ENCODE measurements around the gene GBF1. TPM values are rescaled to one million over a fixed set of nuclear protein-coding genes. Genes with fewer than 3 reads are reported as not detected.

Gene GBF1
- polyA plus RNA-seq, 1 donor from 2014 or later, result 12.6 TPM

DNA sequence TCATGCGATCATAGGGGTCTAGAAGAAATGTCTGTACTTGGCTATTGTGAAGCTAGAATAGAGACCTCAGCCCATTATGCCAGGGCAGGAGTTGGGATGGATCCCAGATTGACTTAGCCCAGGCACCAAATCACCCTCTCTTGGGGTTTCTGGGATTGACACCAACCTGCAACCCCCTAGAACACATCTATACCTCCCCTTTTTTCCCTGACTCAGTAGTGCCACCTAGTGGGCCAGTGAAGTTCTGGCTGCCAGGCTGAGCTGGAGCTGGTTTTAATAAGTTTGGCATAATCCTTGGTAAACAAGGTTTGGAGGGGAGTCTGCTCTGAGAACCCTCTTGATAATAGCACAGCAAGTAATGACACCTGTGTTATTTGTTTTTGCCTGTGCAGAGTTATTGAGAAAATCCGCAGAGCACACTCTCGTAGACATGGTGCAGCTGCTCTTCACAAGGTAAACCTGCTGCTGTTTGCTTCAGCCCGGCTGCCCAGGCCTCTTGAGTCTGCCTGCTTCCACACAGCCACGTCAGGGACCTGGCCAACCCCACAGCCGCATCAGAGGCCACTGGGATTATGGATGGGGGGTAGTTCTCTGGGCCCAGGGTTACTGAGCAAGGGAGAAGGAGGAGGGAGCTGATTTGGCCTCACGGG is 106.9 kb downstream of the GBF1 start:
- peaks cover 0 to 7% (median 2%) of the 10 kb centered on the region in 3 donors for H3K4me1 Mint-ChIP-seq
- no peak overlapping the region for H3K4me3 Mint-ChIP-seq
- no peaks in the 10 kb centered on the region for H3K27me3 Mint-ChIP-seq
- H3K27ac Mint-ChIP-seq, result no peak overlapping the region
- peaks cover 1% of the 10 kb centered on the region for H3K36me3 Mint-ChIP-seq
- H3K9me3 Mint-ChIP-seq, result no peaks in the 10 kb centered on the region

DNA sequence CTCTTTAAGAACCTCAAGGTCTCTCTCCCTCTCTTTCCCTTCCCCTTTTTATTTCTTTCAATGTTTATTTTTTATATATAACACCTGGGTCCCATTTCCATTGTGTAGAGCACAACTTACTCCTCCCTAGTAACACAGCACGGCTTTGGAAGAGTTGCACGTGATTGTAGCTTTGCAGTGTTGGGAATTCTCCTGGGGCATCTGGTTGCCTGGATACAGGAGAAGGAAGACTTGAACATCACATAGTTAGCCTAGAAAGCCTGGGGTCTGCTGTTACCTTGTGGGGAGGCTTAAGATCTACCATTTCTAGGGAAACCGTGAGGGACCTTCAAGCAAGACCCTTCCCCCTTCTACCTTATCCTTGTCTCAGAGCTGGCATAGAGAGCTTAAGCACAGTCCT is 109.1 kb downstream of the GBF1 start:
- Mint-ChIP-seq H3K27me3 (no peaks in the 10 kb centered on the region), H3K4me3 (no peak overlapping the region), H3K36me3 (peaks cover 1% of the 10 kb centered on the region)

DNA sequence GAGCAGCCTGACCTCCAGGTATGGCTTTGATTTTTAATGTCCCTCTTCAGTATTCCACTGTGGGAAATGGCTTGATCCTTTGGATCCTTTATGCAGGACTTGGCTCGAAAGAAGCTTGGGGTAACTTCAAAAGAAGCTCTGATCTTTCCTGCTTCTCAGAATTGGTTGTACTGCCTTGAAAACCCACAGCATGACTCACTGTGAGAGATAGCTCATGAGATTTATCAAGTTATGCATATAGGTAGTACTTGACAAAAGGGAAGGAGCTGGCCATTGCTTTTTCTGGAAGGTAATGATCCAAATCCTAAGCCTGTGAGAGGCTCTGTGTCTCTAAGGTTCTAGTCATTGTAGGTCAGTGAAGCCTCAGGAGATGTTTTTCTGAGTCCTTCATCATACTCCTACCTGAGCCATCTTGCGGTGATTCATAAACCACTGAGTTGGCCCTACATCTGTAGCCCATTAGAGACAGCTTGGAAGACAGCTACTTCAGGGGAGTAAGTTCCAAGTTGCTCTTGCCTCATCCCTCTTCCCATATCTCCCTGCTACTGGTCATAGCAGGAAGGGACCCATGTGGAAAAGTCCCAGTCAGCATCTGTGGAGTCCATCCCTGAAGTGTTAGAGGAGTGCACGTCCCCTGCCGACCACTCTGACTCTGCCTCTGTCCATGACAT is 113.5 kb downstream of the GBF1 start:
- no peak overlapping the region for H3K4me3 Mint-ChIP-seq
- H3K27ac Mint-ChIP-seq, result no peak overlapping the region
- no peaks in the 10 kb centered on the region for H3K27me3 Mint-ChIP-seq
- peaks cover 1 to 4% (median 2%) of the 10 kb centered on the region in 3 donors for H3K4me1 Mint-ChIP-seq
- no peaks in the 10 kb centered on the region for H3K9me3 Mint-ChIP-seq
- peaks cover 12% of the 10 kb centered on the region for H3K36me3 Mint-ChIP-seq

More for the DNA sequence above, 109.1 kb downstream of the GBF1 start:
- peaks cover 0 to 3% (median 2%) of the 10 kb centered on the region in 3 donors for H3K4me1 Mint-ChIP-seq
- H3K9me3 Mint-ChIP-seq, result no peaks in the 10 kb centered on the region
- peak overlapping the region in 1 of 3 donors; percentile 39 for H3K27ac Mint-ChIP-seq

DNA sequence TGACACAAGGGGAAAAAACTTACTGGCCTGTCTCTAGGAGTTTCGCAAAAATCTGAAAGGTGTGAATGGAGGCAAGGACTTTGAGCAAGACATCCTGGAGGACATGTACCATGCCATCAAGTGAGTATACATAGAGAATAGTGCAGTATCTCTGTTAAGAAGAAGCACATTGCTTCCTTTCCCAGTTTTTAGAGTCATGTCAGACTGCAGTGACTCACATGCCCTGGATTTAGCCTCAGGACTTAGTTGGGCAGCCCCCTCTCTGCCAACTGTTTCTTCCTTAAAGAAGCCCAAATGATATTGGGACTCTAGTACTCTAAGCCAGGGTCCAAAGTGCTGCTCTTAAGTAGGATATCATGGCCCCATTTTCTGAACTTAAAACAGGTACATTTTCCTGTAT is 122.1 kb downstream of the GBF1 start:
- H3K4me3 Mint-ChIP-seq, result no peak overlapping the region
- H3K27ac Mint-ChIP-seq, result no peak overlapping the region
- H3K4me1 Mint-ChIP-seq, result no peaks in the 10 kb centered on the region
- H3K36me3 Mint-ChIP-seq, result peaks cover 29% of the 10 kb centered on the region
- H3K27me3 Mint-ChIP-seq, result no peaks in the 10 kb centered on the region
- H3K9me3 Mint-ChIP-seq, result no peaks in the 10 kb centered on the region

DNA sequence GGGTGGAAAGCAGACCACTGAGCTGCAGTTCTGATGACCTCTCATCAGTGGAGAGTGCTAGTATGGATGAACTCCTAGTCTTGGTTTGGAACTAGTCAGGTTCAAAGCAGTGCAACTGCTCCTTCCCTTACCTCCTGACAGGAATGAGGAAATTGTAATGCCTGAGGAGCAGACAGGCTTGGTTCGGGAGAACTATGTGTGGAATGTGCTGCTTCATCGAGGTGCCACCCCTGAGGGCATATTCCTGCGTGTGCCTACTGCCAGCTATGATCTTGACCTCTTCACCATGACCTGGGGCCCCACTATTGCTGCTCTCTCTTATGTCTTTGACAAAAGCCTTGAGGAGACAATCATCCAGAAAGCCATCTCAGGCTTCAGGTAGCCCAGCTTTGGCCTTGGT is 122.7 kb downstream of the GBF1 start:
- Mint-ChIP-seq H3K4me1 (no peaks in the 10 kb centered on the region), H3K27ac (no peak overlapping the region), H3K36me3 (peaks cover 26% of the 10 kb centered on the region), H3K9me3 (no peaks in the 10 kb centered on the region), H3K27me3 (no peaks in the 10 kb centered on the region), H3K4me3 (no peak overlapping the region)

DNA sequence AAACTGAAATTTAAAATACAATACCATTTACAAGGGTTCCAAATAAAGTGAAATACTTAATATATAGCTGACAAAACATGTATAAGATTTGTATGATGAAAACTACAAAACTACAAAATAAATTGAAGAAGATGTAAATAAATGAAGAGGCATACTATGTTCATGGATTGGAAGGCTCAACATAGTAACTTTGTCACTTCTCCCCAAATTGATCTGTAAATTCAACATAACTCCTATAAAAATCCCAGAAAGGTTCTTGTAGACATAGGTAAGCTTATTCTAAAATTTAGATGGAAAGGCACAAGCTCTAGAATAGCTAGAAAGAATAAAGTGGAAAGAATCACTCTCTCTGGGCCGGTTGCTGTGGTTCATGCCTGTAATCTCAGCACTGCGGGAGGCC is 126.0 kb downstream of the GBF1 start:
- H3K9me3 Mint-ChIP-seq, result no peaks in the 10 kb centered on the region
- peaks cover 21% of the 10 kb centered on the region for H3K36me3 Mint-ChIP-seq
- no peaks in the 10 kb centered on the region for H3K27me3 Mint-ChIP-seq
- no peak overlapping the region for H3K27ac Mint-ChIP-seq
- no peak overlapping the region for H3K4me3 Mint-ChIP-seq
- H3K4me1 Mint-ChIP-seq, result no peaks in the 10 kb centered on the region

DNA sequence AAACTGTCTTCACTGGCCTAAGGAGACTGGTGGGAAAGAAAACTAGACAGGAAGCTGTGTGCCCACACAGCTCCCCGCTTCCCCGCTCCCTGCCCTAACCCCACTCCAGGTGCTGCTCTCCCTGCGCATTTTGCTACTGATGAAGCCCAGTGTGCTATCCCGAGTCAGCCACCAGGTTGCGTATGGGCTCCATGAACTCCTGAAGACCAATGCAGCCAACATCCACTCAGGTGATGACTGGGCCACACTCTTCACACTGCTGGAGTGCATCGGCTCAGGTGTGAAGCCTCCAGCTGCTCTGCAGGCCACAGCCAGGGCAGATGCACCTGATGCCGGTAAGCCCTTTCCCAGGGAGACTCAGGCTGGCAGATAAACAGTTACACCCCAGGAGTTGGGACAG is 129.9 kb downstream of the GBF1 start:
- no peaks in the 10 kb centered on the region for H3K9me3 Mint-ChIP-seq
- no peaks in the 10 kb centered on the region for H3K27me3 Mint-ChIP-seq
- H3K27ac Mint-ChIP-seq, result no peak overlapping the region
- H3K4me1 Mint-ChIP-seq, result no peaks in the 10 kb centered on the region
- no peak overlapping the region for H3K4me3 Mint-ChIP-seq
- peaks cover 9% of the 10 kb centered on the region for H3K36me3 Mint-ChIP-seq

DNA sequence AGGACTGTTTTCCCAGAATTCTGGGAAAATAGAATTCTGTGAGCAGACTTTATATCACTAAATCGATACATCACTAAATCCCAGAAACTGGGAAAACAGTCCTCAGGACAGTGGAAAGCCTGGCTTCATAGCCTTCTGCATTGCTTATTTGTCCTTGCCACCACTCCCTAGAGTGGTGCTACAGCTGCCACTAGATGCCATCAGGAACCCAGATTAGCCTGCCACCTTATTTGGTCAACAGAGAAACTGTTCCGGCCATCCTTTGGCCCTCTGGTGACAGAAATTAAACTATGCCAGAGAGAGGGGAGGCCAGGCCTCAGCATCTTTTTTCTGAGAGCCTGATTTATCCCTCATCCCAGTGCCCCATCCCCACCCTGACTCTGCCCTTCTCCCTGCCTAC is 130.5 kb downstream of the GBF1 start:
- Mint-ChIP-seq H3K4me3 (no peak overlapping the region), H3K27me3 (no peaks in the 10 kb centered on the region), H3K9me3 (no peaks in the 10 kb centered on the region), H3K27ac (no peak overlapping the region), H3K36me3 (peaks cover 5% of the 10 kb centered on the region), H3K4me1 (no peaks in the 10 kb centered on the region)

DNA sequence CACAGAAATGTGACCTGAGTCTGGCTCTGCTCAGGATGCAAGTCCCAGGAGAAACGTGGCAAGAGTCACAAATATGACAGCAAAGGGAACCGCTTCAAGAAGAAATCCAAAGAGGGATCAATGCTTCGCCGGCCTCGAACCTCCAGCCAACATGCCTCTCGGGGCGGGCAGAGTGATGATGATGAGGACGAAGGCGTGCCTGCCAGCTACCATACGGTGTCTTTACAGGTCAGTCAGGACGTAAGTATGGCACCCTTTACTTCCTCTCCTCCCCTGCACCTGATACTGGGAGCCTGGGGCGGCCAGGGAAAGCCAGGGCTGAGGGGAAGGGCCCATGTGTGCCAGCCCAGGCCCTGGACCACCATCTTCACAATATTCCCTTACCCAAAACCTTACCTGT is 131.6 kb downstream of the GBF1 start:
- Mint-ChIP-seq H3K9me3 (no peaks in the 10 kb centered on the region), H3K36me3 (peaks cover 4% of the 10 kb centered on the region), H3K4me1 (no peaks in the 10 kb centered on the region), H3K27me3 (no peaks in the 10 kb centered on the region), H3K4me3 (no peak overlapping the region), H3K27ac (peak overlapping the region in 1 of 3 donors; percentile 39)

DNA sequence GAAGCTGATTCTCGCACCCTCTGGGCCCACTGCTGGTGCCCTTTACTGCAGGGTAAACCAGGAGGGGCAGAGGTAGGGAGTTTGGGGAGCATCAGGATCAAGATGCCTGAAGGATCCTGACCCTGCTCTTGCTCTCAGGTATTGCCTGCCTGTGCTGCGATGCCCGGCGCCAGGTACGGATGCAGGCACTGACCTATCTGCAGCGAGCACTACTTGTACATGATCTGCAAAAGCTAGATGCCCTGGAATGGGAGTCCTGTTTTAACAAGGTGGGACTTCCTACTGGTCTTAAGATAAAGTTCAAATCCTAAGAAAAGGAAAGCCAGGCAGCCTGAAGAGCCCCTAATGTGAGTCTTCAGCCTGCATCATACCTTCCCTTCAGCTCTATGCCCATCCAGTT is 134.1 kb downstream of the GBF1 start:
- Mint-ChIP-seq H3K36me3 (peaks cover 4% of the 10 kb centered on the region), H3K9me3 (no peaks in the 10 kb centered on the region), H3K27ac (peak overlapping the region in 1 of 3 donors; percentile 76)

DNA sequence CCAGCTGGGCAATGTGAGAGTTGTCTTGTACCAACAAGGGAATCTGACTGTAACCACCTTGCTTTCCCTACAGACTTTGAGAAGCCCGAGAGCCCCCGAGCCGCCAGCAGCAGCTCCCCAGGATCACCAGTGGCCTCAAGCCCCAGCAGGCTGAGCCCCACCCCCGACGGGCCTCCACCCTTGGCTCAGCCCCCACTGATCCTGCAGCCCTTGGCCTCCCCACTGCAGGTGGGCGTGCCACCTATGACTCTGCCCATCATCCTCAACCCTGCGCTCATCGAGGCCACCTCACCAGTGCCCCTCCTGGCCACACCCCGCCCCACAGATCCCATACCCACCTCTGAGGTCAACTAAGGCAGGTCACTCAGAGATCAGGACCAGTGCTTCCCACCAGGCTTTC is 136.7 kb downstream of the GBF1 start:
- H3K27ac Mint-ChIP-seq, result no peak overlapping the region
- peaks cover 4% of the 10 kb centered on the region for H3K36me3 Mint-ChIP-seq
- H3K9me3 Mint-ChIP-seq, result no peaks in the 10 kb centered on the region
- peaks cover 0 to 13% (median 4%) of the 10 kb centered on the region in 3 donors for H3K4me1 Mint-ChIP-seq
- H3K4me3 Mint-ChIP-seq, result peak overlapping the region in 1 of 4 donors; percentile 70
- H3K27me3 Mint-ChIP-seq, result no peaks in the 10 kb centered on the region

More for the DNA sequence above, 134.1 kb downstream of the GBF1 start:
- H3K4me3 Mint-ChIP-seq, result no peak overlapping the region
- H3K27me3 Mint-ChIP-seq, result no peaks in the 10 kb centered on the region
- peaks cover 0 to 6% (median 4%) of the 10 kb centered on the region in 3 donors for H3K4me1 Mint-ChIP-seq

DNA sequence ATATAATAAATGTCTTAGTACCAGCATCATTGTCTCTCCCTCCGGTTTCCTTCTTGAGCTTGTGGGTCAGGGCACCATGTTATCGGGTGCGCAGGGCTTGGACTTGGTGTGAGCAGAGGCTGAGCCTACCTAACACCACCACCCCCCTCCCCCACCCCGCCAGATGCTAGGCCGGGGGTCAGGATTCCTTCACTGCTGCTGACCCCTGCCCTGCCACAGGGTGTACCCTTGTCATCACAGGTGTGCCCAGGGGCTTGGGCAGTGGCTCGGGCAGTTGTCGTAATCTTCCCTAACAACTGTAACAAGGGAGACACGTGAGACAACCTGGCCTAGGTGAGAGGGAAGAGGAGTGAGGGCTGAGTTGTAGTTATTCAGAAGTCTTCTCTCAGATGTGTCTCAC is 137.5 kb downstream of the GBF1 start:
- H3K36me3 Mint-ChIP-seq, result peaks cover 4% of the 10 kb centered on the region
- peaks cover 0 to 13% (median 4%) of the 10 kb centered on the region in 3 donors for H3K4me1 Mint-ChIP-seq
- H3K4me3 Mint-ChIP-seq, result no peak overlapping the region
- peak overlapping the region in 1 of 3 donors; percentile 23 for H3K27ac Mint-ChIP-seq
- no peaks in the 10 kb centered on the region for H3K9me3 Mint-ChIP-seq
- H3K27me3 Mint-ChIP-seq, result no peaks in the 10 kb centered on the region

DNA sequence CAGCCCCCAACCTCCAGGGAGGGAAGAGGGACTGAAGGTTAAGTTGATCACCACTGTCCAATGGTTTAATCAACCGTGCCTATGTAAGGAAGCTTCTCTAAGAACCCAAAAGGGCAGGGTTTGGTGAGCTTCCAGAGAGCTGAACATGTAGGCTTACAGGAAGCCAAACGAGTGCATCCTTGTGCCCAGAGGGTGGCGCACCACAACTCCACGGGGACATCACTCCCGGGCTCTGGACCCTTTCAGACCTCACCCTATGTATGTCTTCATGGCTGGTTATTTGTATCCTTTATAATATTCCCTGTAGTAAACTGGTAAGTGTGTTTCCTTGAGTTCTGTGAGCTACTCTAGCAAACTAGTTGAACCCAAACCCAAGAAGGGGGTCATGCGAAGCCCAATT is 138.7 kb downstream of the GBF1 start:
- Mint-ChIP-seq H3K27ac (peak overlapping the region in 2 of 3 donors; percentile 41 to 78), H3K4me1 (peaks cover 0 to 13% (median 4%) of the 10 kb centered on the region in 3 donors), H3K36me3 (peaks cover 4% of the 10 kb centered on the region), H3K27me3 (no peaks in the 10 kb centered on the region), H3K9me3 (no peaks in the 10 kb centered on the region), H3K4me3 (peak overlapping the region in 2 of 4 donors; percentile 38 to 74)

DNA sequence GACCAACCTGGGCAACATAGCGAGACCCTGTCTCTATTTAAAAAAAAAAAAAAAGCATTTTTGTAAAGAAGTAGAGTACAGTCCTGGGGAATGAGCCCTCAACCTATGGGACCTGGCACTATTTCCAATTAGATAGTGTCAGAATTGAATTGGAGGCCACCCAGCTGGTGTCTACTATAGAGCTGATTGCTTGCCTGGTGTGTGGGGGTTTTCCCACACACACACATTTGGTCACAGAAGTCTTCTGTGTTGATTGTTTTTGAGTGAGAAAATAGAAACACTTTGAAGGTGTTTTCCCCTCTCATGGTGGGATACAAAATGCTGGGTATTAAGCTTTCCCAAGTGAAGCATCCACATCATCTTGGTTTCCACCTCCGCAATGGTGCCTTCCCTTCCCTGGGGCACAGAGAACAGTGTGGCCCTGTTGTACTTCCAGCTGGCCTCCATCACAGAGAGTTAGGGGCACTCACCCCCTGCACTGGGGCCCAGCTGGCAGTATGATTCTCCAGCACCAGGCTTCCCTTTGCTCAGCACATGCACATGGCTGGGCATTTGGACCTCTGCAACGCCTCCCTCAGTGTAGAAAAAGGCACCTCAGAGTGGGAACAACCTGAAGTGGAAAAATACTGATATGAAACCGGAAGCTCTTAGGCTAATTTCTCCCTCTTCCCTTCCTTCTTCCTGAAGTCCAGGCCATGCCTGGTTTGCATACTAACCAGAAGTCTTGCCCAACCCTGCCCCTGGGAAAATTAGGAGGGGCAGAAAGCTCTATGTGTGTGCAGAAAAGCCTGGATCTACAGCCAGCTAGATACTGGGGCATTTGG is 139.5 kb downstream of the GBF1 start:
- Mint-ChIP-seq H3K27ac (peak overlapping the region in 1 of 3 donors; percentile 78), H3K9me3 (no peaks in the 10 kb centered on the region), H3K4me3 (peak overlapping the region in 1 of 4 donors; percentile 74), H3K27me3 (no peaks in the 10 kb centered on the region), H3K4me1 (peaks cover 0 to 13% (median 4%) of the 10 kb centered on the region in 3 donors), H3K36me3 (peaks cover 4% of the 10 kb centered on the region)

DNA sequence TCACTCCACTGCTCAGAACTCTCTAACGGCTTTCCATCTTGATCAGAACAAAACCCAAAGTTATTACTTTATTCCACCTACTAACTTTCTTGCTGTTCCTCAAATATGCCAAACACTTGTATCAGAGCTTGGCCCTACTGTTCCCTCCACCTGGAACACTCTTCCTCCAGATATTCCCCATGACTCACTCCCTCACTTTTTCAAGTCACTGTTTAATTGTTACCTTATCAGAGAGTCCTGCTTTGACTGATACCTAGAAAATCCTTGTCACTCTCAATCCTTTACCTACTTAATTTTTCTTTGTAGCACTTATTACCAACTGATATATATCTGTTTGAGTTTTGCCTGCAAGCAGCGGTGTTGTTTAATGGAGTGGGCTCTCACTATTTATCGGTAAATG is 144.6 kb downstream of the GBF1 start:
- Mint-ChIP-seq H3K9me3 (no peaks in the 10 kb centered on the region), H3K27ac (peak overlapping the region in 2 of 3 donors; percentile 39 to 63), H3K36me3 (no peaks in the 10 kb centered on the region)

More for the DNA sequence above, 144.6 kb downstream of the GBF1 start:
- Mint-ChIP-seq H3K4me1 (peaks cover 4 to 13% (median 6%) of the 10 kb centered on the region in 3 donors), H3K4me3 (peak overlapping the region in 1 of 4 donors; percentile 28), H3K27me3 (no peaks in the 10 kb centered on the region)

All from IgD-negative memory B cell (primary cell).